ENCODE results near the gene TRABD. TPM values are rescaled to one million over a fixed set of nuclear protein-coding genes. Genes with fewer than 3 reads are reported as not detected.

Gene TRABD
- total RNA-seq, 1 donor from 2014 or later = 44.4 TPM

DNA sequence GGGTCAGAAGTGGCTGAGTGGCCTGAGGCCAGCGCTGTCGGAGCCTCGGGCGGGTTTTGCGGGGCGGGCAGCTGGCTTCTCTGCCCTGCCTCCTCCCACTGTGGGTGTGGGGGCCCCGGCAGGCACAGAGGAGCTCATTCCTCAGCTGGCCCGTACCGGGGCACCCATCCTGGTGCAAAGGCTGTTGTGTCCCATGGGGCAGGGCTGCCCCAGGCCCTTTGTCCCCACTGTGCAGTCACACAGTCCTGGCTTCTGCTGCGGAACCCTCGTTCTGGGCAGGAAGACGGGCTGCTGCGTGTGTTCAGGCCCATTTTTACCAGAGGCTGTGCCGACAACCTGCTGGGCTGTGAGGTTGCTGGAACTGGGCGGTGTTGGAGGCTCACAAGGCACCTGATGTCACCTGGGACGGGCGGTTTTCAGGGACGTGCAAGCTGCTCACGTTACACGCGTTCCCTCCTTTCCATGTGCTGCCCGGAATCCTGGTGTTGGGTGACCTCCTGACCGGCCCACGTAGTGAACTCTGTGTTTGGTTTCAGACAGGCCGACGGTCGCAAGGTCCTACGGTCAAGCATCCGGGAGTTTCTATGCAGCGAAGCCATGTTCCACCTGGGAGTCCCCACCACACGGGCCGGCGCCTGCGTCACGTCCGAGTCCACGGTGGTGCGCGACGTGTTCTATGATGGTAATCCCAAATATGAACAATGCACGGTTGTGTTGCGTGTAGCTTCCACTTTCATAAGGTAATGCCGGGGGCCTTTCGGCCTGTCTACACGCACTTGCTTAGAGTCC lies 20.3 kb downstream of the TRABD start:
- TF ChIP-seq, protein P1, sequence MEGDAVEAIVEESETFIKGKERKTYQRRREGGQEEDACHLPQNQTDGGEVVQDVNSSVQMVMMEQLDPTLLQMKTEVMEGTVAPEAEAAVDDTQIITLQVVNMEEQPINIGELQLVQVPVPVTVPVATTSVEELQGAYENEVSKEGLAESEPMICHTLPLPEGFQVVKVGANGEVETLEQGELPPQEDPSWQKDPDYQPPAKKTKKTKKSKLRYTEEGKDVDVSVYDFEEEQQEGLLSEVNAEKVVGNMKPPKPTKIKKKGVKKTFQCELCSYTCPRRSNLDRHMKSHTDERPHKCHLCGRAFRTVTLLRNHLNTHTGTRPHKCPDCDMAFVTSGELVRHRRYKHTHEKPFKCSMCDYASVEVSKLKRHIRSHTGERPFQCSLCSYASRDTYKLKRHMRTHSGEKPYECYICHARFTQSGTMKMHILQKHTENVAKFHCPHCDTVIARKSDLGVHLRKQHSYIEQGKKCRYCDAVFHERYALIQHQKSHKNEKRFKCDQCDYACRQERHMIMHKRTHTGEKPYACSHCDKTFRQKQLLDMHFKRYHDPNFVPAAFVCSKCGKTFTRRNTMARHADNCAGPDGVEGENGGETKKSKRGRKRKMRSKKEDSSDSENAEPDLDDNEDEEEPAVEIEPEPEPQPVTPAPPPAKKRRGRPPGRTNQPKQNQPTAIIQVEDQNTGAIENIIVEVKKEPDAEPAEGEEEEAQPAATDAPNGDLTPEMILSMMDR (IDR thresholded peaks at IDR 0.05; ENCODE audit: unreplicated experiment) = no peak
- Mint-ChIP-seq H3K36me3 (peaks cover 18% of the 10 kb centered on the region), H3K27ac (no peak overlapping the region), H3K9me3 (peaks cover 6% of the 10 kb centered on the region), H3K27me3 (ENCODE audit: low read depth) (no peaks in the 10 kb centered on the region), H3K4me1 (peaks cover 10% of the 10 kb centered on the region), H3K4me3 (no peak overlapping the region)
- no peak for DNase-seq (ENCODE audit: low spot score in 2 of 2, unreplicated experiment in 2 of 2)

DNA sequence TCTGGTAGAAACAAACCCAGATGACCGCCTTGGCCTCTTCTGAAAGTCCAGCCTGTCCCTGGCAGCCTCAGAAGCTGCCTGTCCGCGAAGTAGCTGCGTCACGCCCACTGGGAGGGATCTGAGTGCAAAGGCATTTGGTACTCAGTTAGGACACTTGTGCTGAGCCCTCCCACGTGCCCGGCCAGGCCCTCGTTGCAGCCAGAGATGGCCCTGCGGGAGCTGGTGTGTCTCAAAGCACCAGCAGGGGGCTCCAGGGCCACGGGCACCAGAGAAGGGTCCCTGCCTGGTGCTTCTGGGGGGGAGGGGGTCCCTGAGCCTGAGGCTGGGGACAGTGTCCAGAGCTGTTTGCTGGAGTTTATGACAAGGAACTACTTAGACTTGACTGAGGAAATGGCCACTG lies 20.9 kb downstream of the TRABD start:
- no peak overlapping the region for H3K4me3 Mint-ChIP-seq
- DNase-seq (ENCODE audit: low spot score in 2 of 2, unreplicated experiment in 2 of 2) = no peak
- no peaks in the 10 kb centered on the region for H3K27me3 Mint-ChIP-seq (ENCODE audit: low read depth)
- peaks cover 22% of the 10 kb centered on the region for H3K36me3 Mint-ChIP-seq
- TF ChIP-seq, protein P1 (IDR thresholded peaks at IDR 0.05; ENCODE audit: unreplicated experiment) = peak; percentile 22
- peaks cover 6% of the 10 kb centered on the region for H3K9me3 Mint-ChIP-seq
- H3K4me1 Mint-ChIP-seq = peaks cover 10% of the 10 kb centered on the region
- no peak overlapping the region for H3K27ac Mint-ChIP-seq

DNA sequence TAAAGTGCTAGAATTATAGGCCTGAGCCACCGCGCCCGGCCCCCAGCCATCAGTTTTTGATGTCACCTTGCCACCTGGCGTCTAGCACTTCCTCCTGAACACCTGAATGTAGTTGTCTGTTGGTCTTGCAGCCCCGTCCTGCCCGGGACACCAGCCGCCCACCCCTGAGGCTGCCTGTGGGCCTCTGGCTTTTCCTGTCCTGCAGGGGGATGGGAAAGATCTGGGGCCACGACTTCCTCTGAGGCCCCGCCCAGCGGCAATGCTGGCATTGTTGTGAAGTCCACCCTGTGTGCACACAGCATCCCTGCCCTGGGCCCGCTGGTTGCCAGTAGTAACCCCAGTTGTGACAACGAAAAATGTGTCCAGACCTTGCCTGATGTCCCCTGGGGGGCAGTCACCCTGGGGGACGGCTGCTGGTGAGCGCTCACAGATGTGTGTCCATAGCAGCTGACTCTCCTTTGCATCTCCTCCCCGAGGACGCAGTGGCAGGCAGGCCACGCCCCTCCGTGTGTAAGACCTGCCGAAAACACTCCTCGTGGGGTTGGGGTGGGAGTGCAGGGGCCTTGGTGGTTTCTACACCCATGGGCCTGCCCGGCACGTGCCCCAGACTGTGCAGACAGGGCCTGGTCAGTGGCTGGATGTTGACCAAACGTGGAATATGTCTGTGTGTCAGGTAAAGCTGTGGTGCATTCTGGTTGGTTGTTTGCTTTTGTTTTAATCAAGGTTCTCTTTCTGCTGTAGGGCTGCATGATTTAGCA lies 21.8 kb downstream of the TRABD start:
- no peak for DNase-seq (ENCODE audit: low spot score in 2 of 2, unreplicated experiment in 2 of 2)
- TF ChIP-seq, protein P1 (IDR thresholded peaks at IDR 0.05; ENCODE audit: unreplicated experiment) = no peak
- Mint-ChIP-seq H3K4me3 (no peak overlapping the region), H3K27me3 (ENCODE audit: low read depth) (no peaks in the 10 kb centered on the region), H3K36me3 (peaks cover 29% of the 10 kb centered on the region), H3K9me3 (peaks cover 6% of the 10 kb centered on the region), H3K27ac (no peak overlapping the region), H3K4me1 (peaks cover 1% of the 10 kb centered on the region)

DNA sequence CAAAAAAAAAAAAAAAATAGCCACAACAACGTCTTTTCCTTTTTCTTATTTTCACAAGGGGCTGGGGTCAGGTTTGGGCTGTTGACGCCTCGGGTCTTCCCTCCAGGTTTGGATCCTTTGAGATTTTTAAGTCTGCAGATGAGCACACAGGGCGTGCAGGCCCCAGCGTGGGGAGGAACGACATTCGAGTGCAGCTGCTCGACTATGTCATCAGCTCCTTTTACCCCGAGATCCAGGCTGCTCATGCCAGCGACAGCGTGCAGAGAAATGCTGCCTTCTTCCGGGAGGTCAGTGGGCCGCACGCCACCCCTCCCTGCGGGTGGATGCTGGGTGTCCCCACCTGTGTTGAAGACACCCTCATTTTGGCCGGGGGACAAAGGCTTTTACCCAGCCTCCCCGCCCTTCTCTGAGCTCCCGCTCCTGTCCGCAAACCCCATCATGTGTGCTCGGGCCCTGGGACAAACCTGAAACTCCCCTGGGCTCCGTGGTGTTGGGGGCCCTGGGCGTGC lies 22.8 kb downstream of the TRABD start:
- Mint-ChIP-seq H3K36me3 (peaks cover 33% of the 10 kb centered on the region), H3K4me1 (no peaks in the 10 kb centered on the region), H3K9me3 (peaks cover 2% of the 10 kb centered on the region), H3K27me3 (ENCODE audit: low read depth) (no peaks in the 10 kb centered on the region), H3K27ac (no peak overlapping the region), H3K4me3 (no peak overlapping the region)
- TF ChIP-seq, protein P1 (IDR thresholded peaks at IDR 0.05; ENCODE audit: unreplicated experiment) = no peak
- no peak for DNase-seq (ENCODE audit: low spot score in 2 of 2, unreplicated experiment in 2 of 2)

DNA sequence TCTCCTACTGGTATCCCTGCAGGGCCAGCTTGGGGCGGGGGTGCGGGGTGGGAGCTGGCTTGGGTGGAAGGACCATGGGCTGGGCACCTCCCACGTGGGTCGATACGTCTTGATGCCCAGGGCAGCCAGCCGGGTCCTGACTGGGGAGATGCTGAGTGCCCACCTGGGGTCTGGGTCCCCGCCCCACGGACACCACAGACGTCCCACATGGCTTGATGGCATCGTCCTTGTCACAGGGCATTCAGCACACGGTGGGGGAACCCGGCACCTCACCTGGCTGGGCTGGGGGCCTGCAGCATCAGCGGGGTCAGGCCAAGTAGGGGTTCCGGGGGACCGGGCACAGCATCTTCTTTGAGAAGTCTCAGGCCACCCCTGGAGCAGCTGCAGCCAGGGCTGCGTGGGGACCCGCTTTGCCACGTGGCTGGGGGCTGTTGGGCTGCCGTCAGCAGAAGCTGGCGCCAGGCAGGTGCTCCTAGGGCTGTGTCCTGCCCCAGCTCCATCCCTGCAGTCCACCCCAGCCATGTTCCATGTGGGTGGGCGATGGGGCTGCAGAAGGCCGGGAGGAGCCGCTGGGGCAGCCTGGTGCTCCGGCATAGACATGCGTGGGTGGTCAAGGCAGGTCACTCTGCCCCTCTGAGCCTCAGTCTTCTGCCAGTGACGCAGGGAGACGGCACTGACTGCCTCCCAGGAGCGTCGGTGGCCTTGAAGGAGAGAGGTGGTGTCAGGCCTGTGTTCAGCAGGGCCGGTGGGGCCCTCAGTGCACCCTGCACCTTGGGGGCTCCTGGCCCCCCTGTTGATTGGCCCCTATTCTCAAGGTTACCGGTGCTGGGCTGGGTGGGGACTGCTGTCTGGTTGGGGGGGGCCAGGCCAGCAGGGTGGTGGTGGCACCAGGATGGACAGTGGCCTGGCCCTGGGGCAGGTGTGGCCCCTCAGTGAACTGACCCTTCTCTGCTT lies 23.5 kb downstream of the TRABD start:
- H3K4me1 Mint-ChIP-seq = no peaks in the 10 kb centered on the region
- TF ChIP-seq, protein P1 (IDR thresholded peaks at IDR 0.05; ENCODE audit: unreplicated experiment) = no peak
- no peaks in the 10 kb centered on the region for H3K9me3 Mint-ChIP-seq
- no peak overlapping the region for H3K4me3 Mint-ChIP-seq
- H3K27ac Mint-ChIP-seq = no peak overlapping the region
- peaks cover 32% of the 10 kb centered on the region for H3K36me3 Mint-ChIP-seq
- no peaks in the 10 kb centered on the region for H3K27me3 Mint-ChIP-seq (ENCODE audit: low read depth)
- no peak for DNase-seq (ENCODE audit: low spot score in 2 of 2, unreplicated experiment in 2 of 2)
